DLD1 (cell line): ENCODE data around the gene FUT8.
"Not testable (repeated sequence)": the region's sequence is repeated elsewhere in the genome, so short reads cannot be mapped to it uniquely, and the experiment has no call there.

ENCODE experiments used
- in situ Hi-C: cut with HindIII; loops from 2 replicates; pipeline ENCODE4 v1.10.0; 2017; ENCODE audit warnings: low sequenced_read_pairs

Gene FUT8

GRCh38 chr14:65692566-65692965 is 280.0 kb downstream of the FUT8 start:
- in situ Hi-C loops = not testable (repeated sequence)

DNA sequence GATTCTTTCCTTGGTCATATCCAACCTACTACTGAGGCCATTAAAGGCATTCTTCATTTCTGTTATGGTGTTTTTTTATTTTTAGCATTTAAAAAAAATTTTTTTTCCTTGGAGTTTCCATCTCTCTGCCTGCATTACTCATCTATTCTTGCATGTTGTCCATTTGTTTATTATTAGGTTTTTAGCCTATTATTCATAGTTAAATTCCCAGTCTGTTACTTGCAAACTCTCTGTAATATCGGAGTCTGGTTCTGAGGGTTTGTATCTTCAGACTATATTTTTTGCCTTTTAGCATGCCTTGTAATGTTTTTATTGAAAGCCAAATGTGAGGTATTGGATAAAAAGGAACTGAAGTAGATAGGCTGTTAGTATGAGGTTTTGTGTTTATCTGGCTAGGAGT is 284.3 kb downstream of the FUT8 start:
- in situ Hi-C loops = no loop called here

DNA sequence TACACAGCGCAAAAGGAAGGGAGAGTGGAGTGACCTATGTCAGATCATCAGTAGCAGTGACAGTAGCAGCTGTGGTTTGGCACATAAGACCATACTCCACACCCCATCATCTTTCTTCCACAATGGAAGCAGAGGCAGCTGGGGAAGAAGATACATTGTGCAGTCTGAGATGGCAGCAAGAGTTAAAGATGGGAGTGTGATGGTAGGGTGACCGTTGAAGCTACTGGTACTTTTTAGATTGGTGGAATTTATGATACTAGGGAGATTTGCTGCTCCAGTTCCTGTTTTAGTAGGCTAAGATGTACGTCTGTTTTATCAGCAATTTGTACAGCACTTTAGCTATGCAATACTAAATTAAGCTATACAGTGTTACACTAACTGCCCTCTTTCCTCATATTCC is 291.0 kb downstream of the FUT8 start:
- in situ Hi-C loops = no loop called here

- in situ Hi-C loops = no loop called here
These were observed 291.5 kb downstream of the FUT8 start for GRCh38 chr14:65703996-65704395.

GRCh38 chr14:65704437-65704836 is 291.9 kb downstream of the FUT8 start:
- in situ Hi-C loops = no loop called here

DNA sequence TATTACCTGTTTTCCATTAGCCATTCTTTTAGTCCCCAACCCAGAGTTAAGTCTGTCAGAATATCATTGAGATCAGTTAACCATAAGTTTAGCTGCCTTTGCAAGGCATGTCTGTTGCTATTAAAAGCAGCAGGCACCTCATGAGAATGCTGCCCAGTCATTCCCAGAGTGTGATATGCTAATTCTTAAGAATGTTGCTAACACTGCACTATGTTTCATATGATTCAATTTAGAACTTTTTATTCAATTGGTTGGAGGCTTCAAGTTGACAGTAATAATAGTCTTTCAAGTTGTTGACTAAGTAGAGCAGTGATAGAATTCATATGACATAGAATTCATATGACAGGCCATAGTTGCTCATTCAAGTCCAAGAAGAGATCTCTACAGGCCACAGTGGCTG is 292.3 kb downstream of the FUT8 start:
- in situ Hi-C loops = no loop called here

DNA sequence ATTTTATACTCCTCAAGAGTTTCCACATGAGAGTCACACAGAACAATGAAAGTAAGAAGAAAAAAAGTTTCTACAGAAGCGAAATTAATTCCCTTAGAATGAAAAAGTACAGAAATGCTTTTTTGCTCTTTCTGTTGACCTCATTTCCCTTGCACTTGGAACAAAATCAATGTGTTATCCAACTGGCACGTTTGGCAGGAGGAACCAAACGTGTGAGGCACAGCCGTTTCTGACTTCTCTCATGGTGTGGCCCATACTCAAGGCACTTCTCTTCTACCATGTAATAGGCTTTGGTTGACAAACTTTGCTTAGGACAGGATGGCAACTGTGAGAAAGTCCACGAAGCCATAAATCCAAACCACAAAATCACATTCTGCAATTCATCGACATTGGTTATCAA is 297.0 kb downstream of the FUT8 start:
- in situ Hi-C loops = no loop called here

- in situ Hi-C loops = not testable (repeated sequence)
These were observed 304.3 kb downstream of the FUT8 start for GRCh38 chr14:65716813-65717212.

GRCh38 chr14:65717384-65717915 is 304.9 kb downstream of the FUT8 start:
- in situ Hi-C loops = not testable (repeated sequence)

GRCh38 chr14:65718629-65719028 is 306.1 kb downstream of the FUT8 start:
- in situ Hi-C loops = no loop called here

- in situ Hi-C loops = no loop called here
These were observed 307.6 kb downstream of the FUT8 start for GRCh38 chr14:65720171-65720570.

GRCh38 chr14:65720743-65721142 is 308.2 kb downstream of the FUT8 start:
- in situ Hi-C loops = no loop called here

DNA sequence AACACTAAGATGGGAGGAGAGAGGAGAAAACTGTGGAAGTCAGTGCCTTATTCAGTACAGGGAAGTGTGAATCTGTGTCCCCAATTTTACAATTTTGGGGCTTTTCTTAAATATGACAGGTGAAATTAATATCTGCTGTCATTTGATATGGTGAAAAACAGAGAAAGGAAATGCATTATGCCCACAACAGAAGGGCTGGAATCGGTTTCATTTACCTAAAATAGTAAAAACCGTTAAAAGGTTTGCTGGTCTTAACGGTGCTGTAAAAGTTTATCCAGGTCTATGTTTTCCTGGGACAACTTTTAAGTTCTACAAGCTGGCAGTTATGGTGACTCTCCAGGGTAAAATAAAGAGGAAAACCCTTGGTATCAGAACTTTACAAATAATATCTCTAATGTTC is 310.8 kb downstream of the FUT8 start:
- in situ Hi-C loops = no loop called here

GRCh38 chr14:65728604-65729003 is 316.1 kb downstream of the FUT8 start:
- in situ Hi-C loops = no loop called here

GRCh38 chr14:65729566-65729965 is 317.0 kb downstream of the FUT8 start:
- in situ Hi-C loops = no loop called here

GRCh38 chr14:65731933-65732506 is 319.5 kb downstream of the FUT8 start:
- in situ Hi-C loops = no loop called here

- in situ Hi-C loops = no loop called here
These were observed 325.8 kb downstream of the FUT8 start for GRCh38 chr14:65738339-65738738.

DNA sequence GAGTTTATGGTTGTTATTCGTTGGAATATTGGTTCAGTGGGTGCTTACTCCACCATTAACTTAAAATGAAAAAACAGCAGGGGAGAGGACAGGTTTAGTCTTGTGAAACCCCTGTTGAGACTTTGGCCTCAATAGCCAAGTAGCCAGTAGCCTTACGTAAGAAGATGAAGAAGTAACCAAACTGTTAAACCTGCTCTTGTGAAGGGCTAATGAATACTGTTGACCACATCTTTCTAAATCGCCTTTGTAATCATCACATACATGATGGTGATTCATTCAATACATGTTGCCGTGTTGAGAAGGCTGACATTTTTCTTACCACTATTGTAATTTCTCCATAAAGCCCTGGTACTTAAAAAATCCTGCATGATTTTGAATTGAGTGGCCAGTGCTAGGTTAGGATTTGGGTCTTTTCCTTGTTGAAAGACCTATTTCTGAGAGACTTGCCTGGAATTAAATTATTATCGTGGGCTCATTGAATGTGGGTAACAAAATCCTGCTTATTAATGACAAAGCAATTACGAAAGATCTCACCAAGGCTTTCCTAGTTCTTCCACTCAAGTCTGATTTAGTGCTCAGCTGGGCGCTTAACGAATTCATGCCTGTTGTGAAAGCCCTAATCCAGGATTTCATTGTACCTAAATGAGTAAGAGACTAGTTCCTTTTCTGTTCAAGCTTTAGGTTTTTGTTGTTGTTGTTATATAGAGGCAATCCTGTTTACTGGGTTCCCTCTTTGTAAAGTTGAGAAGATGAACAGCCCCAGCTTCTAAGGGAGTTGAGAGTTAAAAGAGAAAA is 333.1 kb downstream of the FUT8 start:
- in situ Hi-C loops = no loop called here

- in situ Hi-C loops = no loop called here
These were observed 336.3 kb downstream of the FUT8 start for GRCh38 chr14:65748796-65749195.

DNA sequence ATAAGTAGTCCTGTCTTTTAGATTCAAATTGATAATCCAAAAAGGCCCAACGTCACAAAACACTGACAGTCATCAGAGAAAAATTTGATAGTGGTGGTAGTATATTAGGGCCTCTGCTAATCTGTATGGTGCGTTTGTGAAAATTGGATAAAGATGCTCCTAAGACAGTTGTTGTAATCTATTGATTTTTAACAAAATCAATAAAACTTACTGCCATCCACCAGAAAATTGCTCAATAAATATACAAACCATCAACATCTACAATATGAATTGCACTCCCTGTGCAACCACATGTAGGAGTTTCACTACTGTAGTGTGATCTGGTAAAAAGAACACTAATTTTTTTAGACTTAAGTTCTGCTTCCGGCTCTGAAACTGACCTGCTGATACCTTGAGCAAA is 336.8 kb downstream of the FUT8 start:
- in situ Hi-C loops = no loop called here

- in situ Hi-C loops = no loop called here
These were observed 338.4 kb downstream of the FUT8 start for GRCh38 chr14:65750906-65751305.

DNA sequence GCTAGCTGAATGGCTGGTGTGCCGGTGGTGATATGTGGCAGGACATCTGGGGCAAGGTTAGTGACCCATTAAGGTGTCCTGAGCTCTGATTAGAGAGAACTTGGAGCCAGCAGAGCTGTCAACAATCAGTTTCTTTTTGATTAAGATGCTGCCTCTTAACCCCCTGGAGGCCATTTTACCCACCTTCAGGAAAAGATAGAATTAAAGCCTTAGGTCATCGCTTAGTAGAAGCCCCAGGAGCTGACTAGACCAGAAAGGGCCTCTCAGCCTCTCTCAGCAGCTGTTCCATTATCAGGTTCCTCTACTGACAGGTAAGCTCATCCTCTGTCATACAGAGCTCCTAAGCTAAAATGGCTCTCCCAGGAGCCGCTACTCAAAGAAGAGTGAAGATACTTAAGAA is 339.0 kb downstream of the FUT8 start:
- in situ Hi-C loops = no loop called here
